GM18909 (cell line): ENCODE data around the gene REEP2.
"Not testable (repeated sequence)": the region's sequence is repeated elsewhere in the genome, so short reads cannot be mapped to it uniquely, and the experiment has no call there.

Experiments used
- ATAC-seq: cut with Tn5 transposase; IDR thresholded peaks from one replicate; pipeline ENCODE4 v1.9.1; 2021; ENCODE audit warnings: mild to moderate bottlenecking; ENCODE audit not compliant: unreplicated experiment, poor library complexity

Gene REEP2

GRCh38 chr5:138465261-138466124 lies 26.6 kb downstream of the REEP2 start, which contains the start of gene EGR1:
Gene EGR1 (plus strand): TSS chr5:138465479. CDS start chr5:138465762, 283 bp downstream.
- peak; percentile 62 for ATAC-seq

- ATAC-seq: no peak
Measured at GRCh38 chr5:138466125-138466899, 27.5 kb downstream of the REEP2 start.

GRCh38 chr5:138466900-138467710 lies 28.2 kb downstream of the REEP2 start:
- ATAC-seq: no peak

- ATAC-seq: no peak
Measured at GRCh38 chr5:138467711-138468132, 28.9 kb downstream of the REEP2 start.

- ATAC-seq: no peak
Measured at GRCh38 chr5:138468133-138468965, 29.5 kb downstream of the REEP2 start.

GRCh38 chr5:138468966-138469539 lies 30.2 kb downstream of the REEP2 start:
- ATAC-seq: no peak

- ATAC-seq: no peak
Measured at GRCh38 chr5:138469540-138470321, 30.9 kb downstream of the REEP2 start.

GRCh38 chr5:138470322-138471051 lies 31.6 kb downstream of the REEP2 start:
- no peak for ATAC-seq

- ATAC-seq: no peak
Measured at GRCh38 chr5:138471052-138471361, 32.1 kb downstream of the REEP2 start.

- no peak for ATAC-seq
Measured at GRCh38 chr5:138472353-138472752, 33.5 kb downstream of the REEP2 start.

- ATAC-seq: not testable (repeated sequence)
Measured at GRCh38 chr5:138473151-138473550, 34.3 kb downstream of the REEP2 start.

GRCh38 chr5:138476918-138477317 lies 38.1 kb downstream of the REEP2 start:
- ATAC-seq: no peak

- no peak for ATAC-seq
Measured at GRCh38 chr5:138482638-138483037, 43.8 kb downstream of the REEP2 start.

- ATAC-seq: no peak
Measured at GRCh38 chr5:138488481-138488945, 49.7 kb downstream of the REEP2 start.

- no peak for ATAC-seq
Measured at GRCh38 chr5:138489683-138490061, 50.8 kb downstream of the REEP2 start.

- ATAC-seq: no peak
Measured at GRCh38 chr5:138490648-138491283, 51.9 kb downstream of the REEP2 start.

GRCh38 chr5:138491284-138491648 lies 52.4 kb downstream of the REEP2 start:
- no peak for ATAC-seq
